Posterior cingulate gyrus (tissue), 11 donors: ENCODE data around the gene DCC.
"Not testable (repeated sequence)": the region's sequence is repeated elsewhere in the genome, so short reads cannot be mapped to it uniquely, and the experiment has no call there.

ENCODE experiments used
- DNase-seq, 10 donors: peaks; one replicate each; pipeline versions ENCODE4 v3.0.0 to v3.0.0-alpha.2; 2020 to 2021; ENCODE audit warnings: mixed read lengths in 3 of 10
- intact Hi-C: fragments of 100-400 bp; cut with DNase I; formaldehyde crosslinking; loops from one replicate; pipeline ENCODE4 v1.15.1; 2023

DCC gene

DNA sequence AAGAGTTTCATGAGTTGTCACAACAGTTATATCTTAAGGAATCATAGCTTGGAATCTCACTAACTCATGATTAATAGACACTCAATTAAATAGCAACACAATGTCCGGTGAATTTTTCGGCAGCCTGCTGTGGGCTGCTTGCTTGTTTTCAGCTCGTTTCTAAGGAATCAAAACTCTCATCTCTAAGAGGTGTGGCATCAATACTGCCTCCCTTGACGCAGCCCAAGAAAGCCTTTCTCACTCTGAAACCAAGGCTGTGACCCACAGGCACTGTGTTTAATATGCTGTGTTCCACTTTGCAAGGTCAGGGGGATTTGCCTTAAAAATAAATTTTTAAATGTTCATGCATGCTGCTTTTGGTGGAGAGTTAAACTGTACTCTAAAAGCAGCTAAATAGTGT, 5.4 kb downstream of the DCC start:
- intact Hi-C loops: loop anchor here (10.0 kb wide), 1 partner anchor 1779 kb away; no protein-coding TSS in a partner anchor
- no peak for DNase-seq

DNA sequence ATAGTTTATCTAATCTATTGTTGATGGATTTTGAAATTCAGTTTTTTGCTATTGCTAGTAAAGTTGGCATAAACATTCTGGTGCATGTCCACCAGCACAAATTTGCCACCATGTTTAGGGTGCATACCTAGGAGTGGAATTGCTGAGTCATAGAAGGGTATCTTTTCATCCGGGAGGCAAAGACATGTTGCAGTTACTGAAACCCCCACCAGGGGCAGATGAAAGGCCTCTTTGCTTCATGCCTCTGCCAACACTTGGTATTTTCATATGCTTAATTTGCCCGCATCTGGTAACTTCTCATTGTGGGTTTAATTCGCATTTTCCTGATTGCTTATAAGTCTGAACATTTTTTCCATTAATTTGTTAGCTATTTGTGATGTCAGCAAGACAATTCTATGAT, 8.2 kb downstream of the DCC start:
- no peak for DNase-seq
- intact Hi-C loops: loop anchor here (10.0 kb wide), 1 partner anchor 1777 kb away; no protein-coding TSS in a partner anchor

DNA sequence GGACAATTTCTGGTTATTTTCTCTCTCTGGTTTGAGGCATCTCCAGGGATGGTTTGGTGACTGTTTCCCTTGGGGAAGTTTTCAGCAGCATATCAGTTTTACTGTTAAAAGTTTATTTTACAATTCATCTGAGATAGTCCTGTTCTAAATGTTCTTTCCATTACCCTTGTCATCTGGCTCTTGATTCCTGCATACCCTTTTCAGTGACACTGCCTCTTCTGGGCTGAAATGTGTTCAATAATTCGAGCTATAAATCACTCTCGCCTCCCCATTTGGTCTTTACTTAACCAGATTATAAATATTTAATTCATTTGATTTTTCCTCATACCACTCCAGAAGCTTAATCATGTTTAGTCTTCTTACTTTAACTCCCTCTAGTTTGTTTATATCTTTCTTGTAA, 9.5 kb downstream of the DCC start:
- intact Hi-C loops: loop anchor here (10.0 kb wide), 1 partner anchor 1775 kb away; no protein-coding TSS in a partner anchor
- DNase-seq: no peak

DNA sequence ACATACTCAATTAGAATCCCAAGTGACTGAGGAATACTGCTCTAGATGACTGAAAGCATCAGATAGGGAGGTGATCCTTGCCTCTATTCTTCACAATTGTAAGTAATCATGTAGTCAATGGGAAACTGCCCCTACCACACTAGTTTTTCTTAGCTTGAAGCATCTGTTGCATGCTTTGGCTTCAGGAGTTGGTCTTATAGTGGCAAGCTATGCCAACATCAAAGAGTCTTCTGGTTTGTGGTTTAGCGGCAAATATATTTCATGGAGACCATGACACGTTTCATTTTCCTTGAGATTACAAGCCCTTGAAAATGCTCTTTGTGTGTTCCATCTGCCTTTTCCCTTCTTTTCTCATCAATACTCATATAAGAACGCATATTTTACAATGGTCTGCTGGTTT, 12.9 kb downstream of the DCC start:
- intact Hi-C loops: no loop called here

DNA sequence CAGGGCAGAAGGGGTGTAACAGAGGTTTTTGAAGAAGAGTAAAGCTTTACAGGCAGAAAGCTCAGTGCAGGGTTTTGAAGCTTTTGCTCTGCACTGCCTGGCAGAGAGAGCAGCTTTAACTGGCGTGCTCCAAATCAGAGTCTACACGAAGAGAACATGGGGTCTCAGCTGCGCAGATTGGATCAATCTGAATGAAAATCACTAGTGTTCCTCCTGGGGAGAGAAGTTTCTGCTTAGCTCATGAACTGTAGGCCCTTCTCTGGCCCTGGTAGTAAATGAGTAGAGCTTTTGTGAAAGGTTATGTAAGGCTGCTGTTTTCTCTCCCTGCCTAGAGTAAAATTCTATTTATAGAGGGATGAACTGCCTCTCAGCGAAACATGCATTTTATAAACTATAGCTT, 13.6 kb downstream of the DCC start:
- peak in 1 of 10 donors; percentile 29 for DNase-seq
- intact Hi-C loops: no loop called here

More for the DNA sequence above, 12.9 kb downstream of the DCC start:
- DNase-seq: no peak

DNA sequence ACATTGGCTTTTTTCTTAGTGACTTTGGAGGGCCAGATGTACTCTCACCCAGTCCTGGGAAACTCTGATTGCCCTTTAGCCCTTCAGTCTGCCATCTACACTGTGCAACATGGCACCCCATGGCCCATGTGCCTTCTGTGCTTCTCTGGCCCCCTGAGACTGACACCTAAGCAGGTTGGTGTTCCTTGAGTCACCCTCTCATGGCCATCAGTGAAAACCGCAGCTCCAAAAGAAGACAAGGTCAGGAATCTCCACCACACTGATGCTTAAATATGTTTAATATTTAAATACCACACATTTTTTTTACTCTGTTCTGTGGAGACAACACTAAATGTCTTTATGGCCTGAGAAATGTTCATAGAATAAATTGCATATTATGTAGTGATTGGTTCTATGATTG, 23.9 kb downstream of the DCC start:
- intact Hi-C loops: no loop called here
- no peak for DNase-seq

DNA sequence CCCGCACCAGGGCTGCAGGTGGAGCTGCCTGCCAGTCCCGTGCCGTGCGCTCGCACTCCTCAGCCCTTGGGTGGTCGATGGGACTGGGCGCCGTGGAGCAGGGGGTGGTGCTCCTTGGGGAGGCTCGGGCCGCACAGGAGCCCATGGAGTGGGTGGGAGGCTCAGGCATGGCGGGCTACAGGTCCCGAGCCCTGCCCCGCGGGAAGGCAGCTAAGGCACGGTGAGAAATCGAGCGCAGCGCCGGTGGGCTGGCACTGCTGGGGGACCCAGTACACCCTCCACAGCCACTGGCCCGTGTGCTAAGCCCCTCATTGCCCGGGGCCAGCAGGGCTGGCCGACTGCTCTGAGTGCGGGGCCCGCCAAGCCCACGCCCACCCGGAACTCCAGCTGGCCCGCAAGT, 26.9 kb downstream of the DCC start:
- intact Hi-C loops: not testable (repeated sequence)
- peak in 1 of 10 donors; percentile 62 for DNase-seq

DNA sequence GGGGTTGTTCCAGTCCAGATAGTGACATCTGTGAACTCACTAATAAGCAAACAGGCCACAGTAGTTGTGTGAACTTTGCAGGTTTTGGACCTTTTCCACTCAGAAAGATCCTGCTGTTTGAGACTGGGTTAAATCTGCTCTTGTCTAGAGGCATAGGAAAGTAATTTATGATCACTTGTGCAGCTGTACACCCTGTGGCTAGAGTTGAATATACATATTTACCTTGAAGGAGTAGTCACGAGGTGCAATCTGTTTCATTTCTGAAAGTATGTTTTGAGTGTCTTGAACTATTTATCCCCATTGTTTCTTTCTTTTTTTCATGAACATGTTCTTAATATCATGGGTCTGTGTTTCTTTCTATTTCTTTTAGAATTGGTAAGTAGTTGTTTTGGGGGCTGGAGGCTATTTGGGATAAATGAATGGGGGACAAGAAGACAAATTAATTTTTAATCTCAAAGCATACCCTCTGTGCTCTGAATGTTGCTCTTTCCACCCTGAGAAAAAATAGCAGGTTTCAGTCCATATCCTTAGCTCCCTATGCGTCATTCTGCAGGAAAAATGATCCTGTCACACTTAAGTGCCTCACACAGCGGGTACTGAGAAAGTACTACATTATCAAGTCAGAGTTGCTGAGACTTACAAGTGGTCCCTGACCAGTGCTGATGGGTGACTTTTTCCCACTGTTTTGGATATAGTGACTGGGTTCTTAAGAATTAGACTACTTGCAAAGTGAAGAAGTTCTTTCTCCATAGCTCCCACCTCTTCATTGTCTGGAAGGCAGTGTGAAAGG, 28.2 kb downstream of the DCC start:
- DNase-seq: no peak
- intact Hi-C loops: no loop called here

DNA sequence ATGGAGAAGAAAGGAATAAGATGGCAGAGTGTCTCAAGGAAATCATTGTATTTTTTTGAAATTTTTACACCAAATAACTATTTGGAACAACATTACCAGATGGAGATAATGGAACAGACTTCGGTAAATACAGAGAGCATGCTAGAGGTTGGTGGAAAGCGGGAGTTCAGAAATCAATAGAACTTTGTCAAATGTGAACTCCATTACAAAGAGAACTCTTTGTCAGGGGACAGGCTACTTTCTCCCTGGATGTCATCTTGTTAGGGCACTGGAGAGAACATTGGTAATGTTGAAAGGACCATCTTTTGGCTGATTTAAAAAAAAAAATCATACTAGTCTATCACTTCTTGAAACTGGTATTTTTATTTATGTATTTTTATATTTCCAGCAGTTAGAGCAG, 30.8 kb downstream of the DCC start:
- intact Hi-C loops: no loop called here

DNA sequence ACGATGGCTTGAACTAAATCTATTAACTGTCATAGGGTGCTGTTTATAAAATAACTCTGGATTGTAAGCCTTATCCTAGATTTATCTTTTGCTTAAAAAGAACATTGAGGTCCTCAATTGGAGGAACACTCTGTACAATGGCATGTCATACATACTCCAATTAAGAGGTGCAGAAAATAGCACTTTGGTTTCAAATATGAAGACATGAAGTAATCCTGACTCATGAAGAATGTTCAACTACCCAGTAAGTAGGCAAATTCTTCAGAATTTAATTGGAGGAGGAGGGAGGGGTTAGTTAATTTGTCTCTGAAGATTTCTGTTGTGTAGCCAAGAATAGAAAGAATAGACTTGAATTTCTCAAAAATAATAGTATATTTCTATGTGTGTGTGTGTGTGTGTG, 36.1 kb downstream of the DCC start:
- DNase-seq: no peak
- intact Hi-C loops: no loop called here

More for the DNA sequence above, 30.8 kb downstream of the DCC start:
- no peak for DNase-seq

DNA sequence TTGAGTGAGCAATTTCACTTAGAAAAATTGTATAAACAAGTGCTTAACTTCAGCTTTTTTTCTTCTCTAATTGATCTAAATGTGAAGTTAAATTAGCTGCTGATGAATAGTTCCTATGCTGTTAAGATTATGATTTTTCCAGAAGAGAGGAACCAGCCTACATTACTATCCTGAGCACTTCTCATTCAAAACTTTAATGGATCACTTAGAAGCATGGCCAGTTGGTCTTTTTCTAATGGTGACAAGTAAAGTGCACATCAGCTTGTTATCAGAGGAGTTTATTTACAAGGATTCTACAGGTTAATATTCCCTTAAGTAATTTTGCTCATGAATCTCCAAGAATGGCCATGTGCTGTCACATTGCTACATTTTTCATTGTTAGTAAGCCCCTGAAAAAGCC, 37.1 kb downstream of the DCC start:
- intact Hi-C loops: no loop called here

DNA sequence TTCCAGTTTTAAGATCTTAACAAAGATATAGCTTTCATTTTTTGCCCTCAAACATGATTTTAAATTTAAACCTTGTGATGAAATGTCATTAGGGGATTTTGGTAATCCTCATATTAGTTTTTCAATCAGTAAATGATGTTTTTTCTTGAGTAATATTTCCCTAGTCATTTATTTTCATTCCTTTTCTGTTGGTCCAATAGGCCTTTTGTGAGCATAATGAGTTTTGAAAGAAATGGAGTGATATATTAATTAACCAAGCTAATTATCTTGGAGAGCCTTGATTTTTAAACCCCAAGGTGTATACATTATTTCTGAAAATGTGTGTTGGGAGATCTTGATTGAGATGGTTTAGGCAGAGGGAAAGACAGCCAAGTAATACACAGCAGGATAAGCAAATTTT, 46.3 kb downstream of the DCC start:
- intact Hi-C loops: no loop called here
- DNase-seq: no peak

More for the DNA sequence above, 37.1 kb downstream of the DCC start:
- DNase-seq: no peak

DNA sequence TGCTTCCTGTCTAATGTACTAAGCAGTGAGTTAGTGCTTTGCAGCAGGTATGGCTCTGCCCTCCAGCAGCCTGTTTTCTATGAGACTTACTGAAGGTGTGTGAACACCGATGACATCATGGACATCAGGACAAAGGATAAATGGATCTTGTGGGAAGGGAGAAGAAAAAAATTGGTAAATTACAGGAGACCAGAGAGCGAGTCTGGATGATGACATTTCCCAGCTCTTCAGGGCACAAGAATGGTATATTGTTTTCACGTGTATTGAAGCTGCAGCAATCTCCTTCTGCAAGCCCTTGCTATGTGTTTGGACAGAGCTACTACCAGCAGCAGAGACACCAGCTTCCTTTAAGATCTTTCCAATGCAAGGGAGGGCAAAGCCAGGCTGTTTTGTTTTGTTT, 47.2 kb downstream of the DCC start:
- DNase-seq: no peak

DNA sequence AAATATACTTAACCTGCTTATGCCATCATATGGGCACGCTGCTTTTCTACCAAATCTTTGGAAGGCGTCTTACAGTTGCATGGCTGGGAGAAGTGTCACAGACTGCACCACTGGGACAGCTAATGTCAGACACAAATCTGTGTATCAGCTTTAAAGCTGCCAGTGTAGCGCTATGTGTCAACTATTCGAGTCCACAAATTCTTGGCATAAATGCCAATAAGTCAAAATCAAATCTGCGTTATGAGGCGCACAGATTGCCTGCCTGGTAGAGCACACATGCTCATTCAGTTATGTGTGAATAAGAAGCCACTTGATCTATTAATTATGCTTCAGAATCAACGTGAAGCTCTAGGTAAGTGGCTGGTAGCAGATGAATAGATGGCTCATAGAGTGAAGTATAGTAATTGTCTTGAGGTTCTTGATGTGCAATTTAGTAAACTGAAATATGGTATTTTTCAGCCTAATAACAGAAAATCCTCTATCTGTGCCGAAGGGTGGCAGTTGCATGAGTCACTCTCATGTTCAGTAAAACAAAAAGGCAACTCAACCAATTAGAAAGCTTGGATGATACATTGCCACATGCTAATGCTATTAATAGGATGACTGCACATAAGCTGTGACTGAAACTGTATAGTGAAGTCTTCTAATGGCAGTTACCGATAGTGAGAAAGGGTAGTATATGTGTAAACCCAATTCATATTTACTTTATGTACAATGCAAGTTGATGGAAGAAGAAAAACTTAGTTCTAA, 52.0 kb downstream of the DCC start:
- intact Hi-C loops: no loop called here
- no peak for DNase-seq

More for the DNA sequence above, 47.2 kb downstream of the DCC start:
- intact Hi-C loops: no loop called here

DNA sequence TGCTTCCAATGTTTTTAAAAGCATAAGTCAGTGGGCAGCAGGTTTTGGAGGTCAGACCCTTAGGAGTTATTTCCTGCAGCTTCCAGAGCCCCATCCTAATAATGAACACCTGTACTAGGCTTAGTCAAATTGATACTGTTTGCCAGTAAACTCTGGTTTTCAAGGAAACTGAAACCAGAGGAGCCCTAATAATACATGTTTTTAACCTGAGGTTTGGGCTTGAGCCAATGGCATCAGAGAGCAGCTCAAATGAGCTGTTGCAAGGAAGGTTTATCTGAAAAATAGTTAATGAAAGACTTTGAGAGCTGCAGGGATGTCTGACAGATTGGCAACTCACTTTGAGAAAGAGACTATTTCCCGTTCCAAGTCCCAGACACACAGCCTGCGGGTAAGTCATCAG, 54.6 kb downstream of the DCC start:
- intact Hi-C loops: no loop called here
- DNase-seq: no peak

DNA sequence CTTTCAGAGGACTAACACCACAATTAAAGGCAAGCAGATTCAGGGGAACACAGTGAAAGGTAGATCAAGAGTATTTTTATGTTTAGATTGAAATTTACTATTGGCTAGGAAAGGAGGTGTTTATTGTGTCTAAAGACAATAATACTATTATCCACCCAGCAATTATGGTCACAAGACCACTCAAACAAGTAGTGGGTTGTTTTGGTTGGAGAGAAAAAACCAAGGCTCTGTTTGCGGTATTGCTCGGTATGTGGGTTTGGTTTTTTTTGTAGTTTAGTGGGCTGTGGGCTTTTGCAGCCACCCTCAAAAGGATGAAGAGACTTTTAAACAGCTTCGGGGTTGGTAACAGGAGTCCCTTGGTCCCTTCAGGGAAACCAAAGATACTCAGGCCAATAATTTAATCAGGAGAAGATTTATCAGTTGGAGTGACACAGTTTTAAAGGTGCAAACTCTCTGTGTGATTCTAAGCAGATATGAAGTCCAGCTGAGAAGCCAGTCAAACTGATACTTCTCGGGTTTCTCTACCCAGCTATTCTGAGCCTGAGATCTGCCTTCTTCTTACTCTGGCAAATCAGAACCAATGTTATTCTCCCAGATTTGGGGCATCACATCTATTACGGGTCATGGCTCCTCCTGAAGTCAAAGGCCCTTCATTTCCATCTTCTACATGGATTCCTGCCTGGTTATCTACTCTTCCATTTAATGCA, 55.3 kb downstream of the DCC start:
- DNase-seq: no peak
- intact Hi-C loops: no loop called here

DNA sequence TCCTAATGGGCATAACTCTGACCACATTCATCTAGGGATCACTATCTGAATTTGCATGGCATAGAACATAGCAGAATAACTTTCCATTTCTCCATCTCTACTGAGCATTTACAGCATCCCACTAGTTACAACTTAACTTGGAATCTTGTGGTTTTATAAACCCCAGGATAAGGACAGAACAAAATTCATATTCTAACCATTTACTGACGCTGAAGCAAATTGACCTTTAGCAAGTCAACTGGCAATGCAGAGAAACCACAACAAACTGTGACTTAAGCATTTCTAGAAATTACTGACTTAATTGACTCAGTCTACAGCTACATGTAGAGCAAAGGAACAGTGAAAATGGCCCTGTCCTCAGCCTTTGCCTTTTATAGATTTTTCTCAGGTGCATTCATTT, 61.2 kb downstream of the DCC start:
- no peak for DNase-seq
- intact Hi-C loops: no loop called here

DNA sequence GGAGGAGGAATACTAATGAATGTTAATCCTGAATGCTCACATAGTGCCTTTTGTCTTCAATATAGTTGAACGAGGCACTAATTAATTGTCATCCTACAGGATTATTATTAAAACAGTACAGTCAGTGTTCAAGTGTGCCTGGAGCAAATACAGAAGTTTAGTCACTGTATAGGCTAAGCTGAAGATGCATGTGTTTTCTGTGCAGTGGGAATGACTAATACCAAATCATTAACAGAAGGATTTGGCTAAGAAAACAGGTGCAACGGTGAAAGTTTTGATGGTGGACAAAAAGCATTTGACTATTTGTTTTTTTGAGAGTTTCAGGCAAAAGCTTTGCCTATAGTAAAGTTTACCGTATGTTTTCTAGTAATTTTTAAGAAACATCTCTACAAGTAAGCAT, 62.8 kb downstream of the DCC start:
- intact Hi-C loops: no loop called here
- no peak for DNase-seq

DNA sequence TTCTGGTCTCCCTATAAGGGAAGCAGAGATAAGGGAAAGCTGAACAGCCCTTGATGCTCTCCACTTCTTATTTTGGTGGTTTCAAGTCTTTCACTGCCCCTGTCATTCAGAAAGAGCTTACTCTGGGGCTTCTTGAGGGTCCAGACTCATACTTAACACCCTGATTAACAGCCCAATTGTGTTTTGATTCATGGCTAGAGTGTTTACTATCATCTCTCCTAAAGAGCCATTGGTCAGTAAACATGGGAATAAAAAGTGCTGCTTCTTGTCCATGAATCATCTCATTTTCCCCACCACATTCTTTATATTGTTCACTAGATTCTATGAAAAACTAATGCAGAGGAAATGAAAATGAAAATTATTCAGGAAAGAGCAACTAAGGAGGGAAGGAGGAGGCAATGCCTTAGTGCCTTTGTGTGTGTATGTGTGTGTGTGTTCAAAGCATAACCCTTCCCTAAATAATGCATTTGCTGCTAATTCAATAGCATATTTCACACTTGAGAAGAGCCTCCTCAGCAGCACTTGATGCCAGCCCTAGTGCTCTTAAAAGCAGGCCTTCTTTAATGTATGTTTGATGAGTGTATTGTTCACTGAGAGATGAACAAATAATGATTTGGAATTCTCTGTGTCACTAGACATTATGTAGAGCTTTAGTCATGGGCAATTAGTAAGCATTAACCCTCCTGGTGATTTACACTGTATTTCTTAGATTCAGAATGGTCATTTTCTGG, 63.5 kb downstream of the DCC start:
- DNase-seq: no peak
- intact Hi-C loops: no loop called here

DNA sequence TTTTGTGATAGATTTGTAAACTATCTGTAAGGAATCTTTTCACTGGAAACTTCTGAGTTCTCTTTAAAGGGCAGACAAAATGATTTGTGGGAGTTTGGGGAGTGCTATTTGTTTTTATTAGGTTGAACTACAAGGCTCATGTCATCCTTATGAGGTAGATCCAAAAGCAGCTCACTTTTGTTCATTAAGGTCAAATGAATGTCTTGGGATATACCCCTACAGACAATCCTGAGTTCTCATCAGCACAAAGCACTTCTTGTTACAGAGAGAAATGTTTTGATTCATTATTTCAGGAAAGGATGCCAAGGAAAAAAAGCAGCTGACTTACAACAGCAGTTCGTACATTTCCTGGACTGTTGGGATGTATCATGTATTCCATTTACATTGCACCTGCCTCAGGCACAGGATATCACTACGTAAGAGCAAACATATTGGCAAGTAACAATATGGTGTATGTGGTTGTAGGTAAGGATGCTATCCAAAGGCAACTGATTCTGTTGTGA, 68.9 kb downstream of the DCC start:
- intact Hi-C loops: loop anchor here (5.0 kb wide), 1 partner anchor 67 kb away; the partner anchor contains the start of gene DCC
- no peak for DNase-seq
